T1000 (cell line): ENCODE measurements around the gene GLI3.

ENCODE experiments used
- DNase-seq: peaks from one replicate; lab custom pipeline; 2025; ENCODE audit warnings: mixed read lengths; lab: John Stamatoyannopoulos, UW

The GLI3 gene

DNA sequence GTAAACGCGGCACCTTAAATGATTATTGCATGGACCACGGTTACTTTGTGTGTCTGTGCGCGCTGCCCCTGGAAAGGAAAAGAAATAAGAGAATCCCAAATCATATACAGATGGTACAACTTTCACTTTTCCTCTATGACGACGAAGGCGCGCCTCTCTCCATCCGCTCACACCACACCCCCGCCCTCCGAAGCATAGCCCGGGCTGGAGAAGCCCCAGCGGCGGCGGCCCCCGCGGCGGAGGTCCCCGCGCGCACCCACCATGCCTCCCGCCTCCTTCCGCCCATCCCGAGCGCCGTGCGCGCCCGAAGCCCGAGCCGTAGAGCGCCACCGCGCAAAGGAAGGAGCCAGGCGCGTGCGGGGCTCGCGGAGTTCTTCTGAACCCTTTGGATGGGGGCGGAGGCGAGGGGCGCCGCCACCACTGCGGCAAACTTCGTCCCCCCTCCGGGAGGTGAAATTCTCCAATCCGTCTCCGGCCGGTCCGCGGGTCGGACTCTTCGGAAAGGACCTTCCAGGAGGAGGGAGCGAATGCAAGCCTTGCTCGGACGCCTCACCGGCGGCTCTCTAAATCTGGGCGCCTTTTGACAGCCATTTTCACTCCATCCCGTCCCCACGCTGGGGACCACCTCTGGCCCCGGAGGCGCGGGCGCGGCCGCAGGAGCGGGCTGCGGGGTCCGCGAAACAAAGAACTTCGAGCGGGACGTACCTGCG is 588 bp downstream of the GLI3 start:
- no peak for DNase-seq

DNA sequence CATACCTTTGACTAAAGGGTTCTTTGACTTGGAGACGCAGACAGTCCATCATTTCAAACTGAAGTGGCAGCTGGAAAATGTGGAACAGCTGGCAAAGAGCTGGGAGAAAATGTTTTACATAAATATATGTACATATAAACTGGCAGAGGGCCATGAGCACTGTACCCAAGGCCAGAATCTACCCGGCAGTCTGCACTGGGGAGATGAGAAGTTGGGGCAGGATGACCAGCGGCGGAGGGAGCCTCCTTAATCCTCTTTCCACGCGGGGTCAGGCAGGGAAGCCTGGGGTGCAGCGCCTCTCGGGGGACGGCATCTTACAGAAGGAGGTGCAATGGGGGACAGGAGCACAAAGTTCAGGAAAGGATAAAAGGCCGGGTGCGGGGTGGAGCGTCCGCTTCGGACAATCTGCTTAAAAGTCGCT is 1.3 kb downstream of the GLI3 start:
- no peak for DNase-seq

DNA sequence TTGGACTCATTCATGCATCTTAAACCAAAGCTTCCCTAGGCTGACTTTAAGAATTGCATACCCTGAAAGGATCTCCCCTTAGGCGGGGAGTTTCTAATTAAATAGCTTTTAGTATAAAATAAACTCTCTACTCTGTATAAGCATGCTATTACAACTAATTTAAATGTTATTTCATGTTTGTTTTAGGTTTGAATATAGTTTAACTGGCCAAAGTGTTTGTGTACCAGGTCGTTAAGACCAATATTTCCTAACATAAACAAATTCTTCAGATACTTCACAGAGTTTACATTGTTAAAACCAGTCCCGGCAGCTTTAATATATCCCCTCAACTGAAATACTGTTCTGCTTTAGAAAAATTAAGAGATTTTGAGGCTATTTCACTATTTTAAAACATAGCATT is 2.3 kb downstream of the GLI3 start:
- no peak for DNase-seq

DNA sequence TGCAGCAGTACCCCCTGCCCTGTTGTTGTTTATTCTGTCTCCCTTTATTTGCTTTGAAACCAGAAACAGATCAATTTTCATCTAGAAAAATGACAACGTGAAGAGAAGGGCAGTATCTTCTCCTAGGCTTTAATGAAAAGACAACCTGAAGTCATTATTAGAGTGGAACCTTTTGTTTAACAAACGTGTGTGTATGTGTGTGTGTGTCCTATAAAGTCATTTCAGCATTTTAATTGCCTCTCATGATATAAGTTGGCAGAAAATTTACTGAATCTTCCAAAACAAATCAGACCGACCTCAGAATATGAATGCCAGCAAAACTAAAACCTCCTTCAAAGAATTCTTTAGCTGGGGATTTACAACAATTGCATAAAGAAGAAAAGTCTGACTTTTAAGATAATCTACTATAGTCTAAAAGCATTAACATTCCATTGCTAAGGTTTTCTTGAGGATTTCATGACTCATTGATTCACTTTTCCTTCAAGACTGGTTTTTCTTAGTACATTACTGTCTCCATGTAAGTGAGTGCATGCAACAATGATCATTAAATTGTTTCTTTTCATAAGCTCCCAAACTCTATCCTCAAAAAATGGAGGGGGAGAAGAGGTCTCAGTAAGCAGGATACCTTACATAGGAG is 3.2 kb downstream of the GLI3 start:
- DNase-seq = no peak

DNA sequence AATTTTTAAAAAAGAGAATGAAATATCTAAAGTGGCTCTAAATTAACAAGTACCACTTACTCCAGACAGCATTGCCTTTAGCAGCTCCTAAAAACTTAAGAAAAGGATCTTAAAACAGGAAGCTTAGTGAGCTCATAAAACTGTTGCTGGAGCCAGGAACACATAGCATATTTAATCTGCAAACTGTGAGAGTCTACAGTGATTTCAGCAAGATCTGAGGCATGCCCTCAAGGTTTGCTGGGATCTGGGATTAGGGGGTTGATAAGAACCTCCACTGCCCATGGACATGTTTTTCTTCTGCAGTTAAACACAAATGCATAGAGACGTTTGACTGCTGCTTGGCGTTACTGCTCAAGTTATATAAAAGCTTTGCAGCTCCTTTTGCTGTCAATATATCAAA is 3.8 kb downstream of the GLI3 start:
- no peak for DNase-seq

DNA sequence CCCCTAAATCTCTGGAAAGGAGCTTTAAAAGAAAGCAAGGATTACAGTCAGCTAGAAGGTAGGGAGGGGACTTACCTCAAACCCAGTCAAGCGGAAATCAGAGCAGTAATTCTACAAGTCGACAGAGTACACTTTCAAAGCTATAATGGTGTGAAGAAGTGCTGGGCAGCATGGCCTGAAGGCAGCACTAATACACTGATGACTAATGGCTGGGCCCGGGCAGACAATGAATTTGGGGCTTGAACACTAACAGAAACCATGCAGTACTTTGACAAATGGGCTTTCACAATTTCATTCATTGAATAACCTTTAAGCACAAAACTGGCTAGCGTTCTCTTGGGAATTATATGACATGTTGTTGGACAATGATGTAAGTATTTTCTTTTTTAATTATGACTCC is 4.7 kb downstream of the GLI3 start:
- DNase-seq = no peak

DNA sequence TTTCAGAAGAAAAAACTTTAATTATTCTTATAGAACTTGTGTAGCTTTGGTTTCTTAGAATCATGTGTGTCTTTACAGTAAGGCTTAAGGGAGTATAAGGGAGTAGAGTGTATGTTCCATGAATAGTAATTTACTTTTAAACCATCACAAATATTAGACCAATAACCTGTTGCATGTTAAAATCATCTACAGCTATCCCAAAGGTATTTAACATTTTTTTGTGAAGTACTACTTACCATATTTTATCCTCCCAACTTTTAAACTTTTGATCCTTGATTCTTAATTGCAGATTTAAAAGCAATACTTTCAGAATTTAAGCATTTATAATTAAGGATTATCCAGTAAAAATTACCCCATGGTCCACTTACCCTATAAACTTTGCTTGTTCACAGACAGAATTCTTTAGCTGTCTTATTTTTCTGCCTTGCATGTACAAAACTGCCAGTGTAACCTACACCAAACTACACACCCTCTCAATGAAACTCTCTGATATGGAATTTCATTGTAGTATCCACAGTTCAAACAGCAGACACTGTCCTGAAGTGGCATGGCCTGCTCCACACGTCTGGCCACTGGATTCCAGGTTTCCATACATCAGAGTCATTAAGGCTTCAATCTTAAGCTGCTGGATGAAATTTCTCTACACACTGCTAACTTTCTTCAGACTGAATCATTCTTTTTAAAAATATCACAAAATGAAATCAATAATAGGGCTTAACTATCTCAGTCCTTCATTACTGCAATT is 5.8 kb downstream of the GLI3 start:
- no peak for DNase-seq

DNA sequence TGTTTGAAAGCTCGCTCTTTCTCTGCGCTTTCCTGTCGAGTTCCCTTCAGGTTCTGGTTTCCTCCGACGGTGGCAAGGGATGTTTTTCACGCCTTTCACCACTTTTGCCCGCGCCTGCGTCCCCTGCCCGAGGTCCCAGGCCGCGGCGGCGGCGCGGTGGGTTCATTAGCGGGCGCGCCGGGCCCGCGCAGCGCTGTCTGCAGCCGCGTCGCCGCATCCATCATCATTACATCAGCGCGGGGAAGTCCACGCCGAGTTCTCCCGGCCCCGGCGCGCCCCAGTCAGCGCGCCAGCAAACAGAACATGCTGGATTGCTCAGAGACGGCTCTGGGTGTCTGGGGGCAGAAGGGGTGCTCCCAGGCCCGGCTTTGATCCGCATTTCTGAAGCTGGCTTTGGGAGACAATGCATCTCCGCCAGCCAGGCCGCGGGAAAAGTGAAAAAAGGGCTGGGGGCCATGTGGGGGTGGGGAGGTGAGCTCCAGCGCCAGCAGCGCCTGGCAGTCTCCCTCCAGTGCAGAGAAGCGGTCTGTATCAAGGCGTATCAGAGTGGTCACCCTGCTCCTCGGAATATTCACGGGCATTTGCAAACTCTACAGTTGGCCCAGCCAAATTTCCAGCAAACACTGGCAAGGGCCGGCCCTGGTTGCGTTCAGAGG is 8.9 kb downstream of the GLI3 start:
- no peak for DNase-seq

DNA sequence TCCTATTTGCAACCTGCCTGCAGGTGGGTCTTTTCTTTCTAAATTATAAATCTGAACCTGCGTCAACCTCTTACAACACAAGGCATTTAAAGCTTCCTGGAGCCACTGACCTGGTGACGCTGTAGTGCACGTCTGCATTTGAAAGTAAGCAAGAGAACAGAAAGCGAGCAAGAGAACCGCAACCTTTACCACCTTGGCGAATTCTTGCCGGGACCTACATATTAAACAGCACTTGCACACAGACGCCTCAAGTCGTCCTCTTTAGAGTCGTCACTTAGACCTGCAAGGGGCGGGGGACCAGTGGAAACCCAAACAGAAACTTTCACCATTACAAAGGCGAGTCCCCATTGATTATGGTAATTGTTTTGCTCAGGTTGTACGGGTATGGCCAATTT is 9.5 kb downstream of the GLI3 start:
- no peak for DNase-seq

DNA sequence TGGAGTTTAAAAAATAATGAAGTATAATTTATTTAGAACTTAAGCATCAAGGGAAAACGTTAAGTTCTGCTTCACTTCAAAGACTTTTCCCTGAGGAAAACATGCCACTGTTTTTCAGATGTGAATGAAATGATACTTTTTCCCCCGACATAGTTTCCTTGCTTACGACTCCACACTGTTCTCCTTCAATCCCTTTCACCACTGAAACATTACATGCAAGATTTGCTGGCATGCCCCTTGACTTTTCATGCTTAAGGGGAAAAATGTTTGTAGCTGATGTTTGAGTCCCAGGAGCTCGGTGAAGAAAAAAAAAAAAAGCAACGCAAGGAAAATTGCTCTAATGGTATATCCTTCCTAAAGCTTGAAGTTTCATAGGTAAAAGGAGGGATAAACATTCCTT is 10.0 kb downstream of the GLI3 start:
- no peak for DNase-seq

DNA sequence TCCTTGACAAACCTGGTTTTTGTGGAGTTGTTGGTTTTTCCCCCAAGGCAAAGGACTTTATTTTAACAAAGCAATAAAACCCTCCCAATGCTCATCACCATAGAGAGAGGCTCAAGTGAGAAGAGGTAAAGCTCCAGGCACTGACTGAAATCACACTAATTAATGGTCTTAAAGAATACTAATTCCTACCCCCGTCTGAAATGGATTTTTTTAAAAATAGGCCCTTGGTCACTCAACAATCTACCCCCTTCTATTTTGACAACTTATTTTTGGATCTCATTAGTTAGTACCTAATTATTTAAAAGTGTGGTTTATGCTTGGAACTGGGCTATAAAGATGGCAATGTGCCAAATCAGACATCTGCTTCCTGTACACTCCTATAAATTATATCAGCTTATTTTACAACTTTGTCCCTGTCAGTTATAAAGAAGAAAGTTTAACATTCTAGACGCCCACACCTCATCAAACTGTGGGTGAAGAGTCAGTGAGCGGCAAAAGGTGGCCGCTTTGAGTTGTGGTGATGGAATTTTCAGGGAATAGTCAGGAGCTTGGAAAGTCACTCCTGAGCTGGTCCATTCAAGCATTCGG is 10.6 kb downstream of the GLI3 start:
- DNase-seq = no peak

DNA sequence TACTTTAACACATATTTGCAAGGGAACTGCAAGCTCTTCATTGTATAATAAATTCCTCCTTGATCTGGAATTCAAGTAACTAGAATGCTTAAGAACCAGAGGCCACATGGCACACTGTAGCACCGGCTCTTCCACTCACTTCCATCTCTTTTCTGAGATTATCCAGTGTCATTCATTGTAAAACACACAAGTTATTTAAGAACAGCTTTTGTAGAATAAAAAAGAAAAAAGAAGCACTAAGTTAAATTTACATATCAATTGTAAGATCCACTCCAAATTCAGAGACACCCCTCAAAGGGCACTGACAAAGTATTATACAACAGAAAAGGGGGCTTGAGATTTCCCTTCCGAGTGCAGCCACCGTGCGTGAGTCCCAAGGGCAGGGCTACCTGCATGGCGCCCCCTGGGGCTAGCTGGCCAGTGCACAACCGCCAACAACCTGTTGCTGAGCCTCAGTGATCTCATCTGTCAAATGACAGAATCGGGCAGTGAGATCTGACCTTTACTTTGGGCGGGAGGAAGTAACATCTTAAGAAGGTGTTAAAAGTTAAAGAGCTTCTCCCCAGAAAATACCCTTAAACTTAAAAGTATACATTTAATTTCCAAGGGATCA is 12.5 kb downstream of the GLI3 start:
- DNase-seq = no peak

DNA sequence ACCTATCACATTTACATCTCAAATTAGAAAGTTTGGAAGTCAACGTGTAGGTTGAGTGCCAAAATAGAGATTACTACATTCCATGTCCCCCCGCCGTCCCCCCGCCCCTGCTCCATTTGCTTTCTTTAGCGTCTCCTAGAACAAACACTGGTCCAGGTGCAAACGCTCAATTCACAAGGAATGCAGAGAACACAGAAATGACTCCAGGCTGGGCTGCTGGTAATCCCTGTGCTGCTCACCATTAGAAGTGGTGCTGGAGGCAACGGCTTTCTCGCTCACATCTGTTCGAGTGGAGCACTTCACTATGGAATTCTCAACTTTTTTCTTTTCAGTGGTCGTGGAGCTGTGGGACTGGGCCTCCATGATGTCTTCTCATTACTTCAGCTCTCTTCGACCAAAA is 14.1 kb downstream of the GLI3 start:
- no peak for DNase-seq

DNA sequence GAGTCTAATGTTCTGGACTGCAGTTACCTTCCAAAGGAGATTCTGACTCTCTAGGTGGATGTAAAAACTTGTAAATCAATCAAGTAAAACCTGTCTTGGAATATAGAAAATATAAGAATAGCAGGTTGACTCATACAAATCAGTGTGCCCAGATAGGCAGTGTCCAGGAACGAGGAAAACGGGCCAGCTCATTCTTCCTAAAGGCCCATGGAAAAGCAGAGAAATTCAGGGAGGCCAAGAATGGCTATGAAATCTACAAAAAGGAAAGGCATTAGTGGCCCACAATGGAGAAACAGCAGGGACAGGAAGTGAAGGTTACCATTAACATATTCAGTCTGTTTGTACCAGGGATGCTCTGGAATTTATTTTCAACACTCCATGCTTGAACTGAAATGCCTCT is 14.9 kb downstream of the GLI3 start:
- no peak for DNase-seq

DNA sequence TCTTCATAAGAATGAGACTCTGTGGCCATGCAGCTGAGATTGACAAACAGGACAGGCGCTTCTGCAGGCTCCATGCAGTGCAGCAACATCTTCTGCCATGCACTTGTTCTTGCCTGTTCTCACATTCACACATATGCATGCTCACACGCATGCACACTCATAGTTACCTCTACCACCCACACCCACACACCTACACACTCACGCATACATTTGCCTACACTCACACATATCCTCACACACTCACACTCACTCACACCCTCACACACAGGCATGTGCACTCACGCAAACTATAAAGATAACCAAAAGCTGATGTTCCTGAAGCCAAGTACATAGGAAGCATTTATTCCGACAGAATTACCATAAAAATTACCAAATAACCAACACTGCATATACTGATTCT is 15.7 kb downstream of the GLI3 start:
- DNase-seq = no peak

DNA sequence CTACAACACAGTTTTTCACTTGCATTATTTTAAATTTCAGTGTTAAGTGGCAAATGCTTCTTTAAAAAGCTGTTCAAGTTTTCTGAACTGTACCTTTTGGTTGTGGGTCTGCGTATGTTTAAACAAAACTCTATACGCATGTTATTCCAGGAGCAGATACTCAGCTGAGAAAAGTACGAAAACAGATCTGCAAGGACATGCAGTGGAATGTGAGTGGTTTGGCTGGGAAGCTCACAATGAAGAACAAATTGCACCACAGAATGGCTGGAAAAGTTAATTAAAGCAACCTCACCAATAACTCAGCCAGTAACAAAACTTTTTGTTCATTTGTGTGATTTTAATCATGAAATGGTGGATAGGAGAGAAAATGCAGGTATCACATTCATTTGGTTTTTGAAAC is 17.6 kb downstream of the GLI3 start:
- no peak for DNase-seq

DNA sequence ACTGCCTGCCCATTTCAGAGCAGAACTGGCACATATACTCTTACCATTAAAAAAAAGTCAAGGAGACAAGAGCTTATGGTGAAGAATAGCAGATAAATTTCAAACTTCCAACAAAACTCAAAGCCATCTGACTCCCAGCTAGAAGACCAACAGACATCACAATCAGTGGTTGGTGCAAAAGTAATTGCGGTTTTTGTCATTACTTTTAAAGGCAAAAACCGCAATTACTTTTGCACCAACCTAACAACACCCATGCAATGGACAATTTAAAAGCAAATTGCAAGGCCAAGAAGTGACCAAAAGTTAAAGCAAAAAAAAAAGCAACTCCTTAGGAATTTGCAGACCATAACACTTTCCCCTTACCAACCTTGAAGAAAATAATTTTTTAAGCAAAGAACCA is 18.8 kb downstream of the GLI3 start:
- no peak for DNase-seq

DNA sequence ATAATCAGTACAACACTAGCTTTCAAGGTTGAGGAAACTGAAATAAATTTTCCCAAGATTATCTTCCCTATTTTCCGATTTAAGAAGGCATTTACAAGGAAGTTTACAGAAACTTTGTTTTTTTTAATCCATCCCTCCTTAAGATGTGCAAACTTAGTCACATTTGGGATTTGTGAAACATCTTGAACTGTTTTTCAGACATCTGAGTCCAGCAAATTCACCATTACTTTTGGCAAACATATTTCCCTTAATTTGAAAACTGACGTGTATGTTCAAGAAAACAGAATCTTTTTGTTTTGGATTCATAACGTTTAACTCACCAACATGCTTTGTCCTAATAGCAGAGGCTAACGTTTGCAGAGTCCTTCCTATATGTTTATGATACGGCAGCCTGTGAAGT is 19.5 kb downstream of the GLI3 start:
- DNase-seq = no peak

DNA sequence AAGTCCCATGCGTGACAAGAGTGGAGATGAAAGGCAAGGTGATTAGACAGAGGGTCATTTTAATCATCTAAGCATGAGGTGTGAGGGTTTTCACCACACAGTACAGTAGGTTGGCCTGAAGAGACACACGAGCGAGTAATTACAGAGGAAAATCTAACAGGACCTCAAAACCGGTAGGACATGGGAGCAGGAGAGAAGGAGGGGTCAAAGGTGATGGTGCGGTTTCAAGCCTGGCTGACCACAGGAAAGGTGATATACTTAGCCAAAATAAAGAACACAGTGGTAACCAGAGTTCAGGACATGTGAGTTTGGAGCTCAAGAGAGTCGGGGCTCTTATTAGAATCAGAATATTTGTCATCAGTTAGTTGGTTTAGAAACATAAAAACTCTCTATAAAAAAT is 20.0 kb downstream of the GLI3 start:
- no peak for DNase-seq

DNA sequence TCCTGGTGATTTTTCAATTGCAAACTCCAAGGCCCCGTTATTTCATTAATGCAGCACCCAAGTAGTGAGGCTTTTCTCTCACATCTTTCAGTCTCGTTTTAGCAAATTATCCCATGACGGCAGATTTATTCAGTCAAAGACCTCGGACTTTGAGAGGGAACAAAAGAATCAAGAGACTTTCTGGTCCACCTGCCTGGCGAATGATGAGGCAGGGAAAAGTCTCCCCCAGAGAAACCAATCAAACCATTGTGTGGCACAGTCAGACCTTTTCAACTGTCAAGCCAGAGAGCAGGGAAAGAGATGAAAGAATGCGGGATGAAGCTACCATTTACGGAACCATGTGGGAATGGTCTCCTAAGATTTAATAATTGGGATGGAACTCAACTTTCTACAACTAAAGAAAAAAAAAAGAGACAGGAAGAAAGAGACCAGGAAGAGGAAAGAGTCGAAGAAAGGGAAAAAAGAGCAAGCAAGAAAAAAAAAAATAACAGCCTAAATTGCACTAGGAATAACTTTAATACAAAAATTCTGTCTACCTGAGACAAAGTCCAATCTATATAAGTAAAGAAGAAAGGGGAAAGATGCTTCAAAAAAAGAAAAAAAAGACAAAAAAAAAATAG is 22.8 kb downstream of the GLI3 start:
- DNase-seq = no peak

DNA sequence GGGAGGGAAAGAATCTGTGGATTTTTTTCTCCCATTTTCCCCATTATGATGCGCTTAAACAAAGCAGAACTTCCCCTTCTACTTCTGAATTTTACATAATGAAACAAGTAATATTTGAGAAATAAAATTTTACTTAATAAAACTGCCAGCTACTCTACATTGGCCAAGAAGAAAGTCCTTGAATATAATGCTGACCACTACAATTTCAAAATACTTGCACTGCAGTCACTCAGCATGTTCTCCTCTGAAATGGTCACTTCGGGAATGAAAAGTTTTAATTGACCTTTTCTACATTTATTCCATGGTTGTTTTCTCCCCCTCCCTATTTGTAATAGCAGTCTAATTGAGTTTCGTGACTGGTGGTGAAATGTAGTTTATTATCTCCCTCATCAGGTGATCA is 23.9 kb downstream of the GLI3 start:
- no peak for DNase-seq
